Muscle of back (tissue), 13 donors: ENCODE results near the gene SPIB. TPM values are rescaled to one million over a fixed set of nuclear protein-coding genes. Genes with fewer than 3 reads are reported as not detected.
"Not testable (repeated sequence)": the region's sequence is repeated elsewhere in the genome, so short reads cannot be mapped to it uniquely, and the experiment has no call there.

ENCODE experiments used
- DNase-seq, 3 donors: peaks; one replicate each; pipeline versions ENCODE4 v3.0.0 to v3.0.0-alpha.2; 2013
- long read RNA-seq, 9 donors: transcript quantifications; one replicate each; lab custom pipeline, GENCODE V29; 2026
- polyA plus RNA-seq, 10 donors: library from polyadenylated mRNA; unstranded; fragments of 120-200 nt; gene quantifications; one replicate each; pipeline ENCODE4 v1.2.1, GENCODE V29; 2013; ENCODE audit not compliant: insufficient read length in 10 of 10

Gene SPIB
- 1 to 10 TPM in 1 of 10 donors, under 1 TPM in 9; 0.18 to 1.4 (median 0.60) TPM for polyA plus RNA-seq
- long read RNA-seq, donor 1, result 0 reads
- long read RNA-seq, donor 2, result 0 reads
- long read RNA-seq, donor 3, result 0 reads
- long read RNA-seq, donor 4, result 0 reads
- long read RNA-seq, donor 5, result 0 reads
- long read RNA-seq, donor 6, result 0 reads
- long read RNA-seq, donor 7, result 0 reads
- long read RNA-seq, donor 8, result 0 reads
- long read RNA-seq, donor 9, result 0 reads

DNA sequence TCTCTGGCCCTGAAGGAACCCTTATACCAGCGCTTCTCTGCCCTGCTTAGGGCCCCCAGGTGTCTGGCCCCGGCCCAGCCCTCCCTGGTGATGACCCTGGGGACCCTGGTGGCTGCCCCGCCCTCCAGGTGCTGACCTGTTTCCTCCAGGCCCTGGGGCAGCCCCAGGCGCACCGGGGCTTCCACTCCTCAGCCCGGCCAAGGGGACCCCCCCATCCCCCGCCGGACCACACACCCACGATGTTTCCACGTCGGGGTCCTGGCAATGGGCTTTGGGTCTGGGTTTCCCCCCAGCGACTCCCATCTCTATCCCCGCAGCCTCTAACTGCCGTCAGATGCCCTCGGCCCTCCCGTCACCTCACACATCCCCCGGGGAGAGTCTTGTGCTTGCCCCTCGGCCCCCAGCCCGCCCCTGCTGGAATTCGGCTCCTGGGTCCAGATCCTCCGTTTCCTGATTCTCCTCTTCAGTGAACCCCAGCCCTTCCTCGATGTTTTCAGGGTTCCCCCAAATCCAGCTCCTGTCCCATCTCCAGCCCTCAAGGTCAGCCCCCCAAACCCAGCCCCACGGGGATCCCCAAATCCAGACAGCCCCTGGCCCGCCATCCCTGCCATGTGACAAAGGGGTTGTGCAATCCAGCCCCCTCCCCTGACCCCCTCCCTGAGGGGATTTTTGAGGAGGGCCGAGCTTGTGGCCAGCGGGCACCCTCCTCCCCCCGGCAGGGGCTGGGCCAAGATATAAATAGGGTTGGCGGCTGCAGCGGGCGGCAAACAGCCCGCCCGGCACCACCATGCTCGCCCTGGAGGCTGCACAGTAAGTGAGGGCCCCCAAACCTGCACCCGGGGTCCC, at the start of gene SPIB:
TSS of gene SPIB (plus strand) at position 763 of the 846 bp plus-strand sequence. CDS start at position 788, 25 bp downstream.
- DNase-seq, result no peak

DNA sequence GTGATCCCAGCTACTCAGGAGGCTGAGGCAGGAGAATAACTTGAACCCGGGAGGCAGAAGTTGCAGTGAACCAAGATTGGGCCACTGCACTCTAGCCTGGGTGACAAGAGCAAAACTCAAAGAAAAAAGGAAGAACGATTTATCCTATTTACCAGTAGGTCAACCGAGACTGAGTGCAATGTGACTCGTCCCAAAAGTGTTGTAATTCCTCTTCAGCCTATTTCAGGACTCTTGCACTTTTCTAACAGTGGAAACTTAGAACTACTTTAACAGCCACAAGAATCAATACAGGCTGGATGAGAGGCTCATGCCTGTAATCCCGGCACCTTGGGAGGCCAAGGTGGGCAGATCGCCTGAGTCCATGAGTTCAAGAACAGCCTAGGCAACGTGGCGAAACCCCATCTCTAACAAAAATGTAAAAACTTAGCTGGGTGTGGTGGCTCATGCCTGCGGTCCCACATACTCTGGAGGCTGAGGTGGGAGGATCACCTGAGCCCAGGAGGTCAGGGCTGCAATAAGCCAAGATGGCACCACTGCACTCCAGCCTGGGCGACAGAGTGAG, 46.7 kb upstream of the SPIB start:
- DNase-seq, result no peak

DNA sequence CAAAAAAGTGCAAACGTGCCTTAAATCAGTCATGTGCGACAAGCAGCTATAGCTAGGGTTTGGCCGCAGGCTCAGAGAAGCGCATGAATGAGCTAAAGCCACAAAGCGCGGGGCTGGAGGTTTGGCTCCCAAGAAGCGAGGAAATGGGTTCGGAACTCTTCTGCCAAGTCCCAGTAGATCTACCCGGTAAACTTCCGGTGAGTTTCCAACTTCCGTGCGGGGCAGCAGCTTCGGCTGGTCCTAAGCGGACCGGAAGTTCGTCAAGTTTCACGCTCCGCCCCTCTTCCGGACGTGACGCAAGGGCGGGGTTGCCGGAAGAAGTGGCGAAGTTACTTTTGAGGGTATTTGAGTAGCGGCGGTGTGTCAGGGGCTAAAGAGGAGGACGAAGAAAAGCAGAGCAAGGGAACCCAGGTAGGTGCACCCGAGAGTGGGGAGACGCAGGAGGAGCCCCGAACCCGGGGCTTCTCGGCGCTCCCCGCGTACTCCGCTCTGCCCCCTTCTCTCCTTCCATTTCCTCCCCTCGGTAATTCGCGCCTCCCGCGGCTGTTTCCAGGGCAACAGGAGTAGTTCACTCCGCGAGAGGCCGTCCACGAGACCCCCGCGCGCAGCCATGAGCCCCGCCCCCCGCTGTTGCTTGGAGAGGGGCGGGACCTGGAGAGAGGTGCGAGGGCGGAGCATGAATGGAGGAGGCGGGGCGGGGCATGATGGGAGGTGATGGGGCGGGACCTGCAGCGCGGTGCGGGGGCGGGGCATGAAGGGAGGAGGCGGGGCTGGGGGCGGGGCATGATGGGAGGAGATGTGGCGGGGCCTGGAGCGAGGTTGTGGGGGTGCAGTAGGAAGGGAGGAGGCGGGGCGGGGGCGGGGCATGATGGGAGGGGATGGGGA, 42.3 kb upstream of the SPIB start, which contains the start of gene NR1H2:
TSS of gene NR1H2 (plus strand) at position 292 of the 885 bp plus-strand sequence. CDS start 1,149 bp downstream, outside the sequence.
- peak; percentile 97 to 99 (median 97) for DNase-seq

DNA sequence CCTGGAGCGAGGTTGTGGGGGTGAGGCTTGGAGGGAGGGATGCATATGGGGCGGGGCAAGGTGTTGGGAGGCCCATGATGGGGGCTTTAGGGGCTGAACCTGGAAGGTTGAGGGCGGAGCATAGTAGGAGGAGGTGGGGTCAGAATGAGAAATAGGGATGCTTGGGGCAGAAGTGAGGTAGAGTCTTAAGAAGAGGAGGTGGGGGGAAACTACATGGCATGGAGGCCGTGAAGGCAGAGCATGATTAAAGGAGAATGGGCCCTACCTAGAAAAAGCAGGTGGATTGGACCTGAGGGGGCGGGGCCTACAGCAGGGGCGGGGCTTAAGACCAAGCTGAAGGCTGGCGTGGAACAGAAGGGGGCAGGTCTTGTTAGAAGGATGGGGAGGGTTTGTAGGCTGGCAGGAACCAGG, 41.7 kb upstream of the SPIB start:
- peak in 2 of 3 donors; percentile 8 to 36 for DNase-seq

DNA sequence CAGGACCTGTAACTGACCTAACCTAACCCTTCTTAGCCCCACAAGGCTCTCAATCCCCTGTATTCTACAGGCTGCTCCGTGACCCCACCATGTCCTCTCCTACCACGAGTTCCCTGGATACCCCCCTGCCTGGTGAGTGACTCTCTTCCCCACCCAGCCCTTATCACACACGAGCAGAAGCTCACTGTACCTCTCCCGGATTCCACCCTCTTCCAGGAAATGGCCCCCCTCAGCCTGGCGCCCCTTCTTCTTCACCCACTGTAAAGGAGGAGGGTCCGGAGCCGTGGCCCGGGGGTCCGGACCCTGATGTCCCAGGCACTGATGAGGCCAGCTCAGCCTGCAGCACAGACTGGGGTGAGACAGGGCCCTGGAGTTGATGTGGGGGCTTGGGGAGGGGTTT, 41.2 kb upstream of the SPIB start:
- DNase-seq, result no peak

DNA sequence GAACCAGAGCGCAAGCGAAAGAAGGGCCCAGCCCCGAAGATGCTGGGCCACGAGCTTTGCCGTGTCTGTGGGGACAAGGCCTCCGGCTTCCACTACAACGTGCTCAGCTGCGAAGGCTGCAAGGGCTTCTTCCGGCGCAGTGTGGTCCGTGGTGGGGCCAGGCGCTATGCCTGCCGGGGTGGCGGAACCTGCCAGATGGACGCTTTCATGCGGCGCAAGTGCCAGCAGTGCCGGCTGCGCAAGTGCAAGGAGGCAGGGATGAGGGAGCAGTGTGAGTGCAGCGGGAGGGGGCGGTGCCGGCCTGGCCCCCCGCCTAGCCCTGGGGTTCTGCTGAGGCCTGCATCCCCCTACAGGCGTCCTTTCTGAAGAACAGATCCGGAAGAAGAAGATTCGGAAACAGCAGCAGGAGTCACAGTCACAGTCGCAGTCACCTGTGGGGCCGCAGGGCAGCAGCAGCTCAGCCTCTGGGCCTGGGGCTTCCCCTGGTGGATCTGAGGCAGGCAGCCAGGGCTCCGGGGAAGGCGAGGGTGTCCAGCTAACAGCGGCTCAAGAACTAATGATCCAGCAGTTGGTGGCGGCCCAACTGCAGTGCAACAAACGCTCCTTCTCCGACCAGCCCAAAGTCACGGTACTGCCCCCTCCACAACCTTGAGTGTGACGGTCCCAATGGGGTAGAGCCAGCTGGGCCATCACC, 40.4 kb upstream of the SPIB start:
- no peak for DNase-seq

DNA sequence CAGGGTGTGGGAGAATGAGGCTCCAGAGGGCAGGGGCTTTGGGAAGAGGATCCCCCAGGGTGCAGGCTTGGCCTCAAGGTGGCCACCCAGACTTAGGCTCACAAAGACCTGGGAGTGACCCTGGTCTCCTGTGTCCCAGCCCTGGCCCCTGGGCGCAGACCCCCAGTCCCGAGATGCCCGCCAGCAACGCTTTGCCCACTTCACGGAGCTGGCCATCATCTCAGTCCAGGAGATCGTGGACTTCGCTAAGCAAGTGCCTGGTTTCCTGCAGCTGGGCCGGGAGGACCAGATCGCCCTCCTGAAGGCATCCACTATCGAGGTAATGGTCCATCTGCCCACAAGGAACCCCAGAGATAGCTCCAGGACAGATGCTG, 39.9 kb upstream of the SPIB start:
- DNase-seq, result no peak

DNA sequence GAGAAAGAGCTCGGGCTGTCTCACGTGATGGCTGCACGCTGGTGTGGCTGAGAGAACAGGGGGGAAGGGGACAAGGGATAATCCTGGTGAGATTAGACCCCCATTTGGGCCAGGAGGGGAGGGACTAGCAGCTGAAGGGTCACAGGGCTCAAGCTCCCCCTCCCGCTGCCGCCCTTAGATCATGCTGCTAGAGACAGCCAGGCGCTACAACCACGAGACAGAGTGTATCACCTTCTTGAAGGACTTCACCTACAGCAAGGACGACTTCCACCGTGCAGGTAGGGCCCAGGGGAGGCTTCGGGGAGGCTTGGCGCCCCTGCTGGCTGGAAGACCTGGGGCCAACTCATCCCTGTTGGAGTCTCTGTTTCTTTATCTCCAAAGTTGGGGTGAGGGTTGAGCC, 39.1 kb upstream of the SPIB start:
- DNase-seq, result no peak

DNA sequence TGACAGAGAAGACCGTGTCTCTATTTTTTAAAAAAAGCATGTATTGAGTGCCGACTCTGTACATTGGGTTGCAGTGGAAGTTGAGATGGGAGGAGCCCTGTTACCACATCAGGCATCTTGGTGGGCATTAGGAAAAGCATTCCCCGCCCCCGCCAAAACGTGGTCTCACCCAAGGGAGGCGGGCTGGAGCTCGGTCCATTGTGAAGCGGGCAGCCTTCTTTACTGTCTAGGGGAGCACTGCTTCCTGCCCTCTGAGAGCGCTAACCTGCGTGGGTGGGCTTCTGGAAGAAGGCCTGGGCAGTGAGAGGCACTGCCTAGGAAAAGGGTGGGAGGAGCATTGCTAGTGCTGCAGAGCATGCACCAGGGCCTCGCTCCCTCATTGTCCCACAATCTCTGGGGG, 38.6 kb upstream of the SPIB start:
- DNase-seq, result no peak

DNA sequence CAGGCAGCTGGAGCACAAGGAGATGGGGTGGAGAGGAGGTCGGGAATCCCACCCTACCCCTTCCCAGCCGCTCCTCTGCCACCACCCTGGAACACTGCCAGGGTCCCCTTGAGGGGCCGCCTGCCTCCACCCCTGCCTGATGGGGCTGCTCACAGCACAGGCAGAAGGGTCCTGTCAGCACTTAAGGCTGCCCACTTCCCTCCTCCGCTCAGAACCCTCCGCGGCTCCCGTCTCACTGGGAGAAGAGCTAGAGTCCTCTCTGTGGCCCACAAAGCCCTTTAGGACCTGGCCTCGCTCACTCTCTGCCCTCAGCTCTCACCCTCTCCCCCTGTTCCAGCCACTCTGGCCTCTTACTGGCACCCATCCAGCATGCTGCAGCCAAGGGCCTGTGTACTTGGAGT, 38.0 kb upstream of the SPIB start:
- DNase-seq, result no peak

DNA sequence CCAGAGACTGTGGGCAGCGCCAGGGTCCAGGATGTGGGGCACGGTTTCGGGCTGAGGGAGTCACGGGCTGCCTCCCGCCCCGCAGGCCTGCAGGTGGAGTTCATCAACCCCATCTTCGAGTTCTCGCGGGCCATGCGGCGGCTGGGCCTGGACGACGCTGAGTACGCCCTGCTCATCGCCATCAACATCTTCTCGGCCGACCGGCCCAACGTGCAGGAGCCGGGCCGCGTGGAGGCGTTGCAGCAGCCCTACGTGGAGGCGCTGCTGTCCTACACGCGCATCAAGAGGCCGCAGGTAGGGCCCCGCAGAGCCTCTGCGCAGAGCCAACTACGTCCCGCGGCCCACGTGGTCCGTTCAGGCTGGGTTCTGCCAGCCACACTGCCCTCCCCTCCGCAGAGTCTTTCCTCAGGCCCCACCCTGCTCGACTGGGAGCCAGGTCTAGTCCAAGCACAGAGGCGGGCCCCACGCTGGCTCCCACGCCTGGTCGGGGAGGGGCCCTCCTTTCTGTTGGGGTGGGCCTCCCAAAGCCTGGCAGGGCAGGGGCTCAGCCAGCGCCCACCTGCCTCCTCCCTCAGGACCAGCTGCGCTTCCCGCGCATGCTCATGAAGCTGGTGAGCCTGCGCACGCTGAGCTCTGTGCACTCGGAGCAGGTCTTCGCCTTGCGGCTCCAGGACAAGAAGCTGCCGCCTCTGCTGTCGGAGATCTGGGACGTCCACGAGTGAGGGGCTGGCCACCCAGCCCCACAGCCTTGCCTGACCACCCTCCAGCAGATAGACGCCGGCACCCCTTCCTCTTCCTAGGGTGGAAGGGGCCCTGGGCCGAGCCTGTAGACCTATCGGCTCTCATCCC, 36.6 kb upstream of the SPIB start:
- DNase-seq, result no peak

DNA sequence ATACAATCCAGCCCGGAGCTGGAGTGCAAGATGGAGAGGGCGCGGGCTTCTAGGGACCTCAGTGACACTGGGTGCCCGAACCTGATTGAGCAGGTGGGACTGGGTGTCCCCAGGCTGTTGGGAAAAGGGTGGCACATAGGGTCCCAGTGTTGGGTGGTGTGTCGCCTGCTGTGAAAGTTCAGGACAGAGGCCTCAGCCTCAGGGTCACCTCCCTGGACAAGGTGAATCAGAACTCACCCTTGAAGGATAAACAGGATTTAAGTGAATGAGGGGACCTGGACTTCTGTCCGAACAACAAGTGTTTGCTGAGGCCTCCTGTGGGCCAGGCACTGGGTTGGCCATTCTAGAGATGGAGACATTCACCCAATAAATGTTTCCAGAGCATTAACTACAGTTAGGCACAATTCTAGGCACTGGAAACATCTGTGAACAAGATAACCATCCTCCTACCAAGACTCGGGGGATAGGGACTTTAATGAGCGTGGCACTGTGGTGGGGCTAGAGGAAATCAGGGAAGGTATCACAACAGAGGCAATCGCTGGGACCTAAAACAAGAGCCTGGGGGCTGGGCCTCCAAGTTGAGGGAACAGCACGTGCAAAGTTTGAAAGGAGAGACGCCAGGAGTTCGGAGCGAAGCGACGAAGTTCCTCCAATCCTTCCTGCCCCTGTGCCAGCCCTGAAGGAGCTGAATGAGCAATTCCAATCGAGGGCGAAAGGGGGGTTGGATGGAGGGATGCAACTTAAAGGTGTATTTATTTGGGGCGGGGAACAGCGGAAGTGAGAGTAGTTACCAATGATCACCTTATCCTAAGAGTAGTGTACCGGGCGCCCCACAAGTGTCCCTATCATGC, 35.5 kb upstream of the SPIB start:
- no peak for DNase-seq

DNA sequence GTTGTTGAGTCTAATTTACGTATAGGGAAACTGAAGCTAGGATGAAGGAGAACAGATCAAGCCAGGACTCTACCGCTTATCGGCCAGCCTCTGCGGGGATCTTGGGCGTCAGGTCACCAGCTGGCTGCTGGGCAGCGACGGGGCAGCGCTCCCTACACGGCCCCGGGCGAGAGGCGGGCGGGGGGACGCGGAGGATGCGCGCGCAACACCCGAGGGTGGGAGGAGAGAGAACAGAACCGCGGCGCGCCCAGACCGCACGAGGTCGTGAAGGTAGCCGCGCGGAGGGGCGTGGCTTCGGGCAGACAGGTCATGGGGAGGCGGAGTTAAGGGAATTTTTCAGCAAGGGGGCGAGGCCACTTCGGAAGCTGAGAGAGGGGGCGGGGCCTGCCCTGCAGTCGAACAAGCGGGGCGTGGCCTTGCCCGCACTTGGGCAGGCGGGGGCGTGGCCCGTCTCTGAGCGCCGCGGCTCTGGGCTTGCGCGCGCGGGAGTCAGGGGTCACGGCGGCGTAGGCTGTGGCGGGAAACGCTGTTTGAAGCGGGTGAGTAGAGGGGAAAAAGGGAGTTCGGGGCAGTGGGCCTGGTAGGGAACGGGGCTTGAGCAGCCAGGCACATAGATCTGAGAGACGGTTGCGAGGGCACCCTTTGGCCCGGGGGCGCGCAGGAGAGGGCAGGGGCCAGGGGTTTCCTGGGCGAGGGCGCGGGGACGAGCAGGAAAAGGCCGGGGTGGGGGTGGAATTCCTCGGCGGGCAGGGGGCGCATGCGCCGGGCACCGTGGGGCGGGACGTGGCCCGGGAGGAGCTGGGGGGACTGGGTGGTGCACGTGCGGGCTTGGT, 34.7 kb upstream of the SPIB start, which contains the start of gene POLD1:
TSS of gene POLD1 (plus strand) at position 496 of the 833 bp plus-strand sequence. CDS start 14,505 bp downstream, outside the sequence.
- DNase-seq, result peak; percentile 95 to 97 (median 95)

DNA sequence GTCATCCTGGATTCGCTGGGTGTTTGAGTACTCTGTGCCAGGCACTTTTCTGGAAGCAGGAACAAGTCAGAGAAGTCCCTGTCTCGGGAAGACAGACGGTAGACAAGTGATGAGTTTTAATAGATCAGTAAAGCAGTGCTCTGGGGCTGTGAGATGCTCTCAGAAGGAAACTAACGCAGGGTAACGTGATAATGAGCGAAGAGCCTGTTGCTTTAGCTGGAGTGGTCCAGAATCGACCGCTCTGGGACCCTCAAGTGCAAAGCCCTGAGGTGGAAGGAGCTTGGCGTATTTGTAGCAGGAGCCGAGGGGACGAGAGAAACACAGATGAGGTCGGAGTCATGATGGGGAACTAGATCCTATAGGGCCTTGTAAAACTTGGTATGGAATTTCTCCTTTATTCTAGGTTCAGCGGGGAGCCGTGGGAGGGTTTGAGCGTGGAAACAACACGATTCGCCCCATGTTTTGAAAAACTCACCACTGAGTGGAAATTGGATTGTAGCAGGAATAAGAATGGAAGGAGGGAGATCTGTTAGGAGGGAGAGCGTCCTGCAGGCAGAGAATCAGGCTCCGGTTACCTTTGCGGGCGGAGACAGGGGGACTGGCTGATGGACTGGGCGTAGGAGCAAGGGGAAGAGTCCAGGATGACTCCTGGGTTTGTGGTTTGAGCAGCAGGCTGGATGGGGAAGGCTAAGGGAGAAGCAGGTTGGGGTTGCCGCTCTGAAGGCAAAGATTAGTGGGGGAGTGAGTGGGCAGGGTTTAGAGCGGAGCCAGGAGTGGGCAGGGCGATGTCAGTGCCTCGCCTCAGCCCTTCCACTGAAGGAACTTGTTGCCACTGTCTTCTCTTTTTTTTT, 33.8 kb upstream of the SPIB start:
- no peak for DNase-seq

DNA sequence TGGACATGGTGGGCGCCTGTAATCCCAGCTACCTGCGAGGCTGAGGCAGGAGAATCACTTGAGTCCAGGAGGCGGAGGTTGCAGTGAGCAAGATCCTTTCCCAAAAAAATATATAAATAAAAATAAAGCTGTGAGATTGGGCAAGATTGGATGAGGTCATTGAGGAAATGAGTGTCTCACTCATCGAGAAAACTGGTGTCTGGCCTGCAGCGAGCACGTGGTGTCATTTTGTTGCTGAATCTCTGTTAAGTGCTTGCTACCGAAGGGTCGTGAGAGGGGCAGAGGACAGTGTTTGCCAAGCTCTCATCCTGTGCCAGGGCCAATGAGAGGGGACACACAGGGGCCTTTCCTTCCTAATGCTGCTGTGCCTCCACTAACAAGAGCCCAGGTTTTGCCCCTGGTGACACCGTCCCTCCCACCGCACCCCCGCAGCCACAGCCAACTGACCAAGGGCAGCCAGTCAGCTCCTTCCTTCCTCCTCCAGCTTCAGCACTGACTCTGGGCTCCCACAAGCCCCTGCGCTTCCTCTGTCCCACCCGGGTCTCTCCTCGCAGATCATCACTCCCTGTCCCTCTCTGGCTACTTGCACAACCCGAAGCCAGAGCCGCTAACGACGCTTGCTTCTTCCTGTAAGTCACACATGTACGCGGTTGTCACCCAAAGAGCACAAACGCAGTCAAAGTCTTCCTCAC, 31.4 kb upstream of the SPIB start:
- no peak for DNase-seq

DNA sequence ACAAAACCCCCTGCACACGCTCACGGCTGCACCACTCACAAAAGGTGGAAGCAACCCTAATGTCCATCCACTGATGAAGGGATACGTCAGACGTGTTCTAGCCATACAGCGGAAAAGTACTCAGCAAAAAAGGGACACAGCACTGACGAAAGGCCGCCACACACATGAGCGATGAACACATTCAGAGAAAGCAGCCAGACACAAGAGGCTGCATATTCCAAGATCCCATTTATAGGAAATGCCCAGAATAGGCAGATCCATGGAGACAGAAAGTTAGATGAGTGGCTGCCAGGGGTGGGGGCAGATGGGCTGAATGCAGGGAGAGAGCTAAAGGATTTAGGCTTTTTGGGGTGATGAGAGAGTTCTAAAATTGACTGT, 30.9 kb upstream of the SPIB start:
- no peak for DNase-seq

DNA sequence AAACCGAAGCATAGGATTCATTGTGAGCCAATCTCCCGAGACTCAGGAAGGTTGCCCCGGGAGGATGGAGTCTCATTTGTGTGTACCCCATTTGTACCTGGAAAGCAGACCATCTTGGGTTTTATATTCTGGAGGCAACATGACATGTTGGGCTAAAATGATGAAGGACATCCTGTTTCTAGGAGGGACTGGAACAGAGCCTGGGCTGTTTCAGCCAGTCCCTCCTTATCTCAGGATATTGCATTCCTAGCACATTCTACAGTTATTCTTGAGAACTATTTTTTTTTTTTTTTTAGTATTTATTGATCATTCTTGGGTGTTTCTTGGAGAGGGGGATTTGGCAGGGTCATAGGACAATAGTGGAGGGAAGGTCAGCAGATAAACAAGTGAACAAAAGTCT, 28.4 kb upstream of the SPIB start:
- DNase-seq, result not testable (repeated sequence)
